GM18526 (cell line): Measurements from ENCODE around the gene NKD1.

ENCODE experiments used
- POLR2A ChIP-seq: IDR thresholded peaks from 3 replicates; pipeline ENCODE4 v1.6.1; 2011; ENCODE audit not compliant: insufficient read length; ENCODE audit errors: extremely low read depth

NKD1 gene

DNA sequence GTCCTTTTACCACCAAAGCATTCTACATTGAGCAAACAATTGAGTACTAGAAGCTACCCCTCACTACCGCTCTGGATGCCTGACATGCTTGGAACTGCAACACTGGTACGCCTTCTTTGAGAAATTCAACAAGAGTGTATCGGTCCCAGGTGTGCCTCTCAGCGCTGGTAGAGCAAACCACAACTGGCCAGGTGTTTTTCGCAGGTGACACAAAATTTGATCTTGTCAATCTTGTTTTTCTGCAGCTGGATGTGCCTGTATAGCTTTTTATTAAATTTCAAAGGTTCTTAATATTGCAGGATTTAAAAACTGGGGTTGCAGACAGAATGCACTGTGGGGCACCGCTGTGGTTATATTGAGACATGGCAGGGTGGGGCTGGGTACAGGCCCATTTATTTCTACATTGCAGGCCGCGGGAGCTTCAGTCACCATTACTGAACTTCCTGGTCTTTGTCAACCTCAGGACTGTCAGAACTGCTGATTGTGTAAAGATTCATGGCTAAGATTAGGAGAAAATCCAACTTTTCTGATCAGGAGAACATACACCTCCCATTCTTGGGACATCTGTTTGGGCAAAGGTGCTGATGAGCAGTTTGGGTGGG is 137.4 kb downstream of the NKD1 start:
- TF ChIP-seq POLR2A, result no peak

- TF ChIP-seq POLR2A, result no peak
These were observed 139.9 kb downstream of the NKD1 start for GRCh38 chr16:50688083-50688482.

GRCh38 chr16:50688867-50689266 is 140.7 kb downstream of the NKD1 start:
- TF ChIP-seq POLR2A, result no peak

GRCh38 chr16:50690177-50690576 is 142.0 kb downstream of the NKD1 start:
- no peak for TF ChIP-seq POLR2A

- TF ChIP-seq POLR2A, result no peak
These were observed 144.4 kb downstream of the NKD1 start for GRCh38 chr16:50692644-50692998.

DNA sequence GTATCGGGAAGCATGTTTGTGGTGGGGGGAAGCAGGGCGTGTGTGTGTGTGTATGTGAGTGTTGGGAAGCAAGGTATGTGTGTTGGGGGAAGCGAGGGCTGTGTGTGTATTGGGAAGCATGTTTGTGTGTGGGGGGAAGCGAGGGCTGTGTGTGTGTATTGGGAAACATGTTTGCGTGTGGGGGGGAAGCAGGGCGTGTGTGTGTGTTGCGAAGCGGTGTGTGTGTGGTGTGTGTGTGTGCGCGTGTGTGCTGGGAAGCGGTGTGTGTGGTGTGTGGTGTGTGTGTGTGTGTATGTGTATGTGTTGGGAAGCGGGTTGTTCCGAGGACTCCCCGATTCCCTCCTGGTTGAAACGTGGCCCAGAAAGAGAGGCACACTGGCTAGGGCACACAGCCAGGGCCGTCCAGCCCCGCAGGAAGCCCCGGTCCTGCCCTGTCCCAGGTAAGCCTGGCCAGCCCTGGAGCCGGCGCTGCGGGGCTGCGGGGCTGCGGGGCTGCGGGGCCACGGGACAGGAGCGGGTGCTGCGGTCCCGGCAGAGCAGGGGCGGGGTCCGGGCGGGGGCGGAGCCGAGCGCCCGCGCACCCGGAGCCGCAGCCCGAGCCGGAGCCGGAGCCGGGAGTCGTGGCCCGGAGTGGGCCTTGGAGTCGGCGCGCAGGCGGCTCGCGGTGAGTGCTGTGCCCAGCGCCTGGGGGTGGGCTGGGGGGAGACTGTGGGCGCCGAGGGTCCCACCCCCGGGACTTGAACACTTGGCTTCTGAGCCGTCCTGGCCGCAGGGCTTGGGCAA is 145.0 kb downstream of the NKD1 start, which contains the start of gene NOD2:
Gene NOD2 (plus strand): TSS at position 608 of the 783 bp plus-strand sequence. CDS start 5,890 bp downstream, outside the sequence.
- peak; percentile 17 for TF ChIP-seq POLR2A

DNA sequence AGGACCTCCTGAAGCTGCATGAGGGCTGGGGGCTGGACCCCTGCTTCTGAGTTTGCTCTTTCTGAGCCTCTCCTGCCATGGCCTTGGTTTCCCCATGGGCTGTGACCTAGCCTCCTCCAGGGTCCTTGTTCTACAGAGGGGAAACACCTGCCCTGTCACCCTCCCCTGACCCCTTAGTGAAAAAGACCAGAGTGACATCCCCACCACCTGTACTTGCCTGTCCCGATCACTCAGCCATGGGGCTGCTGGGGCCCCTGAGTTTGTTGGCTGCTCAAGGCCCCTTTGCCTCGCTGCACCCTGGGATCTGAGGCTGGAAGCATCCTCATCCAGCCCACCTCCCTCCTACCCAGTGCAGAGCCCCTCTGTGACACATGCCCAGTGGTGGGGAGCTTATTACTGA is 146.0 kb downstream of the NKD1 start:
- TF ChIP-seq POLR2A, result no peak

DNA sequence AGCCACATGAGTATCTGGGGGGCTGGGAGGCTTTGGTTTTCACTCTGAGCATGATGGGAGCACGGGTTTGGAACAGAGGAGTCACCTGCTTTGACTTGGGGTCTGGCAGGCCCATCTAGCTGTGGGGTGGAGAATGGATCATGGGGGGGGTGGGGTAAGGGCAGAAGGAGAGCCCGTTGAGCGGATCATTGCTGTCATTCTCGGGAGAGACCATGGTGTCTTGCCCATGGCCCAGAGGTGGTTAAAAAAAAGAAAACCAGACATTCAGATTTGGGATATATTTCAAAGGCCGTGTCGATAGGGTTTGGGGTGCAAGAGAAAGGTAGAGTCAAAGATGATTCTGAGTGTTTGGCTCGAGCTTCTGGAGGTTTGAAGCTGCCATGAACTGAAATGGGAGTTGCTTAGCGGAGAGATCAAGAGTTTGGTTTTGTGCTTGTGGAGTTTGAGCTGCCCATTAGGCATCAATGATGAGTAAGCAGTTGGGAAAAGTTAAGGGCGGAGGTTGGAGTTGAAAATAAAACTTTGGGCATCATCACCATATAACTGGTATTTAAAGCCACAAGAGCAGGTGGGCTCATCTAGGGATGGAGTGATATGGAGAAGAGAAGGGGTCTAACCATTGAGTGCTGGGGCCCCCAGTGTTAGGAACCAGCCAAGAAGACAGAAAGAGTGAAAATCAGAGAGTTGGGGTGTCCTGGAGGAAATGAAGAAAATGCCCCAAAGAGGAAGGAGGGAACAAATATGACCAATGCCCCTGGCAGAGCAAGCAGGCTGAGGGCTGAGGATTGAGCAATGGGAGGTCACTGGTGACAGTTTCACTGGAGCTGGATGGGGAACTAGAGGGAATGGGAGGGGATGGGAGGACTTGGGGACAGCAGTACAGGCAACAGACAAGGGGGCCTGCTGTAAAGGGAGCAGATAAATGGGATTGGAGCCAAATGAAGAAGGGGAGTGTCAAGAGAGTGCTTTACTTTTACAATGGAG is 147.1 kb downstream of the NKD1 start:
- TF ChIP-seq POLR2A, result no peak

DNA sequence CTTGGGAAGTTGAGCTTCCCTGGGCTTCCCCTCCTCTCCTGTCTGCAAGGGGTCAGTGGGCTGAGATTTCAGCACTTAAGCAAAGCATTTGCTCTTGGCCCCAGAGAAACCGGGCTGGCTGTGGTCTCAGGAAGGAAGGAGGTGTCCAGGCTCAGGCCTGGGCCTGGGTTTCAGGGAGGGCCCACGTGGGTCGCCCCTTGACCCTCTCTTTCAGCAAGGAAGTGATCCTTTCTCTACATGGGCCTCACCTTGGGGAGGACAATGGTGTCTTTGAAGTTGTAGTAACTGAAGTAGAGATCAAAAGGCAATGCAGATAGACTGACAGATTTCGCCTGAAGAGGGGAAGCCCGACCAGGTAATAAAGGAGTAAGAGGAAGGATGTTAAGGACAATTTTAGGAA is 147.9 kb downstream of the NKD1 start:
- no peak for TF ChIP-seq POLR2A

DNA sequence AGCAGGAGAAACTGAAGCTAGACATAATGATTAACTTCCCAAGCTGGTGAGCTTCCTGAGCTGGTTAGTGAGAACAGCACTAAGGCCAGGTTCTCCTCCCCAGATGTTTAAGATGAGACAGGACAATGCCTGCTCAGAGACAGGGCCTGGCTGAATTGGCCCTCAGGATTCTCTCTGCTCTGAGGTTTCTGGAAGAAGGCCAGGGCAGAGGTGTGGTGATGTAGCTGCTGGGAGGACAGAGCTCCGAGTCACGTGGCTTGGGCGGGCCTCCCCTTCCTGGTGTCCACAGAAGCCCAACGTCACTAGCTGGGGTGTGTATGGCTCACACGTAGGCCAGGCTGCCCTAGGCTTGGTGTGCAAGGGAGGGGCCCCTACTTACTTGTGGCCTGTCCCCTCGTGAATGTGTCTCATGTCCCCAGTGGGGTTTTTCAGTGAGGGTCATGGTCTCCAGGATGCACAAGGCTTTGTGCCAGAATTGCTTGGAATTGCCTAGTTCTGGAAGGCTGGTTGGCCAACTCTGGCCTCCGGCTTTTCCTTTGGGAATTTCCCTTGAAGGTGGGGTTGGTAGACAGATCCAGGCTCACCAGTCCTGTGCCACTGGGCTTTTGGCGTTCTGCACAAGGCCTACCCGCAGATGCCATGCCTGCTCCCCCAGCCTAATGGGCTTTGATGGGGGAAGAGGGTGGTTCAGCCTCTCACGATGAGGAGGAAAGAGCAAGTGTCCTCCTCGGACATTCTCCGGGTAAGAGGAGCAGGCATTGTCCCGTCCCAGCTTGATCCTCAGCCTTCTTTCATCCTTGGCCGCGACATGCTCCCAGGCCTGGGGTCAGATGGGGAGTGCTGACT is 148.6 kb downstream of the NKD1 start:
- peak; percentile 52 for TF ChIP-seq POLR2A

GRCh38 chr16:50697421-50697715 is 149.2 kb downstream of the NKD1 start:
- no peak for TF ChIP-seq POLR2A

- peak; percentile 18 for TF ChIP-seq POLR2A
These were observed 149.9 kb downstream of the NKD1 start for GRCh38 chr16:50697881-50698767.
